ENCODE data around the gene ZNF70.

Gene ZNF70

DNA sequence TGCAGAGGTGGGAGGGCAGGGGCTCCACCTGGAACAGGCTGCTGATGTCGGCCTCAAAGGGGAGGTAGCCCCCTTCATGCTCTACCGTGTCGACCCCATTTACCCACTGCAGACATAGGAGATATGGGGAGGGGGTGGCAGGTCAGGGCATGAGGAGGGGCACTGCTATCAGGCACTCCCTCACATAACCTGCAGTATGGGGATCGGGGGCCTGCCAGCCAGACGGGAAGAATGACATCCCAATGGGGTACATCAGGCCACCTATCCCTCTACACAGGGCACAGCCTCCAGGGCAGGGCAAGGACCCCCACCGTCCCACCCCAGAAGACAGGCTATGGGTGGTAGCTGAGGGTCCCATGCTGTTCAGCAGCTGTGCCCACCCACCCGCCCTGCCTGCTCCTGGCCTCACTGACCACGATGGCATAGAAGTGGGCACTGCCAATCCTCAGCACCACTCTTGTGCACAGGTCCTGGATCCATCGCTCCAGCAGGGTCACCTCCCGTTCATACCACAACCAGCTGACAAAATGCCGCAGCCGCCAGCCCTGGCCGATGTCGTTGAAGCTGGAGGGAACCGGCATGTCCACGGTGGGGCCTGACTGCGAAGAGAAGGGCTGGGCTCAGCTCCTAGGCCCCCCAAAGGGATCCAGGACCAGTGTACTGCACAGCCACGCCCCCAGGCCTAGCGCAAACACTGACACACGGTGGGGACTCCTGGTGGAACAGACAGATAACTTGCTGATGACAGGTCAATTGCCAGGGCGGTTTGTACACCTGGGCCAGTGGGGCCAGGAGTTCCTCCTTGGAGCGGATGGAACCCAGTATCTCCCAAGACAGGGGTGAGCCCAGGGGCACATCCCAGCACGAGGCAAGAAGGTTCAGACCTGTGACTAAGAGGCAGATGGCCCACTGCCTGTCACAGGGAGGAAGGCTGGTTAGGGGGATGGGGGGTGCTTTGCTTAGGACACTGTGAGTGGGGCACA is 36.0 kb downstream of the ZNF70 start:
- DNase-seq = peak; percentile 47

DNA sequence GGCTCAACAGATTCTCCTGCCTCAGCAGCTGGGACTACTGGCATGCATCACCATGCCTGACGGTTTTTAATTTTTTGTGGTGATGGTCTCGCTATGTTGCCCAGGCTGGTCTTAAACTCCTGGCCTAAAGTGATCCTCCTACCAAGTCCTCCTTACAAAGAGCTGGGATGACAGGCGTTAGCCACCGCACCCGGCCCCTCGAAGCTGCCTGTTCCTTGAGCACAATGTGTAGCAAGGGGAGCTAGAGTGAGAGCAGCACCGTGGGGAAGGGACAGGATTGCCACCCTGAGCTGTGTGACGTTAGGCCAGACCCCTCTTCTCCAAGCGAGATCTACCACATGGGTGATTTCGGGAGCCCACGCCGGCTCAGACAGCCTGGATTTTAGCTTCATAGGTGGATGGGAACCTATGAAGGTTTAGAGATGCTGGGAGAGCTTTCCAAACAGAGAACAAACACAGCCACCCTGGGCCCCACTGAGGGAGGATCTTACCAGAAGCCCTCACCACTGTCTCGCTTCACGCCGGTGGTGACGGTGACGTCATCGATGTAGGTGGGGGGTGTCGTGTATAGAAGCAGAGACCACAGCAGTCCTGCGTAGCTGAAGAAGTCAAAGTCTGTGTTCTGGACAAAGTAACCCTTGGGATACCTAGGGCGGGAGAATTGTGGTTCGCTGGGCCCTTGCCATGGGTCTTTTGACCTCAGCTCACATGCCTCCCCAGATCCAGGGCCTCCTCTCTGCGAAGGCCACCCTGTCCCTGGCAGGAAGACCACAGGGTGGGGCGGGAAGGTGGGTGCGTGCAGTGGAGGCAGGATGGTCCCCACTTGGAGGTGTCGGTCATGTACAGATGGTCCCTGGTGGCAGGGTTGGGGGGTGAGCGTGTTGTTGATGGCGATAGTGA is 37.0 kb downstream of the ZNF70 start:
- DNase-seq = no peak

DNA sequence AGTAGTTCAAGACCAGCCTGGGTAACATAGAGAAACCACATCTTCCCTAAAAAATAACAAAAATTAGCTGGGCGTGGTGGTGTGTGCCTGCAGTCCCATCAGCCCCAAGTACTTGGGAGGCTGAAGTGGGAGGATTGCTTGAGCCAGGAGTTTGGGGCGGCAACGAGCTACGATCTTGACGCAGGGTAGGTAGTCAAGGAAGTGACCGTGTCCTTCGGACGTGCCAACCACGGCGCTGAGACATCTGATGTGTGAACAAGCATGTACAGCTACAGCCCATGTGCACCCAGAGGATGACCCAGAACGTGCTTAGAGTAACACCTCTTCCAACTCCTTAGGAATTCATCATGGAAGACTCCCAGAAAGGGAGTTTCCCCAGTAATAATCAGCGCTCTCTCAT is 38.7 kb downstream of the ZNF70 start:
- DNase-seq = peak; percentile 26

DNA sequence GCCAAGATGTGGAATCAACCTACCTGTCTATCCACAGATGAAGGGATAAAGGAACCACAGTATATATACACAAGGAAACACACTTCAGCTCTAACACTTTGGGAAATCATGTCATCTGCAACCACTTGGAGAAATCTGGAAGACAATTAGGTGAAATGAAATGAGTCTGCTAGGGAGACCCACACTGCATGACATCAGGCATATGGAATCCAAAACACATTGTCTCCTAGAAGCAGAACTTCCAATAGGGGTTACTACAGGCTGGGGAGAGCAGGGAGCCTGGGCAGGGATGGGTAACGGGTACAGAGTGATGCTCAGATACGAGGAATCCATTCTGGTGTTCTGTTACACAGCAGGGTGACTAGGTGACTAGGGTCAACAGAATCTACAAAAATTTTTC is 41.8 kb downstream of the ZNF70 start:
- no peak for DNase-seq

DNA sequence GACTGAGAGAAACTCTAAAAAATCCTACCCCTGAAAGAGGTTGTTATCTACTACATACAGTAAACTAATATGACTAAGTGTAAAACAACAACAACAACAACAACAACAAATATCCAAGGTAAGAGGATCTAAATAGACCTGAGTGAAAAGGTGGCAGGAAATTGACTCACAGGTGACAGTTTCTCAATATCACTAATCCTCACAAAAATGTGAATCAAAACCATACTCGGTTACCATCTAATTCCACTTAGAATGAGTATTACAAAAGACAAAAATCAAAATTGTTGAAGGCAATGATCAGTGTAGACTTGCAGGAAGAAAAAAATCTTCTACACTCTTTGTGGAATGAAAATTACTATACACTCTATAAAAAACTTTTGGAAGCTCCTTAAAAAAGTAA is 42.6 kb downstream of the ZNF70 start:
- no peak for DNase-seq

DNA sequence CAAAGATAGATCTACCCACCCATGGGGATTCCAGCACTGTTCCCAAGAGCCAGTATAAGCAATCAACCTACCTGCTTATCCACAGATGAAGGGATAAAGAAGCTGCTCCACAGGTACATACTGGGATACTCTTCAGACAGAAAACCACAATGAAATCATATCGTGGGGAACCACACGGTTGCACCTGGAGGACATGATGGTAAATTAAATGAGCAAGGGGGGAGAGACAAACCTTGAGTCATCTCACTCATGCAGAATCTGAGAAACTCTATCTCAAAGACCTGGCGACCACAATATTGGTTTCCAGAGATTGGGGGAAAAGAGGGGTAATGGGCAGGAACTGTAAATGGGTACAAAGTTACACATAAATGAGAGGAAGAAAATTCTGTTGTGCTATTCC is 45.6 kb downstream of the ZNF70 start:
- no peak for DNase-seq

DNA sequence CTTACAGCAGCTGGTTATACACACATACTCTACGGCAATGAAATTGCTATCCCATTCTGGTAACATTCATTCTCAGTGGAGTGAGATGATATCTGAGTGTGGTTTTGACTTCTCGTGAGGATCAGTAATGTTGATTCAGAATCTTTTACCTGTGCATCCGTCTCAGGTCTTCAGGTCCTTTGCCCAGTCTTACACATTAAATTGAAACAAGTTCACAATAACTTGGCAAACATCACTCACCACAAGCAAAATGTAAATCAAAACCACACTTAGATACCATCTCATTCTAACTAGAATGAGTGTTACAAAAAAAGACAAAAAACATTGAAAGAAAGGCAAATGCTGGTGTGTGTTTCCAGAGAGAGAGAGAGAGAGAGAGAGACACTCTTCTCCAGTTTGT is 46.1 kb downstream of the ZNF70 start:
- no peak for DNase-seq

DNA sequence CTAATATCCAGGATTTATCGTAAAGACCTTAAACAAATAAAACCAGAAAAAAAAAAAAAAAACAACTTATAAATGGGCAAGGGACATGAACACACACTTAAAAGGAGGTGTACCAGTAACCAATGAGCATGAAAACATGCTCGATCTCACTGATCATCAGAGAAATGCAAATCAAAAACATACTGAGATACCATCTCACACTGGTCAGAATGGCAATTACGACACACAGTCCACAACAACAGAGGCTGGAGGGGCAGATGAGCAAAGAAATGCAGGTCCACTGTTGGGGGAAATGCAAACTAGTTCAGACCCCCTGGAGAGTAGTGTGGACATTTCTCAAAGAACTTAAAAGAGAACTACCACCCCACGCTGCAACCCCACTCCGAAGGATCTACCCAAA is 46.9 kb downstream of the ZNF70 start:
- peak; percentile 20 for DNase-seq

DNA sequence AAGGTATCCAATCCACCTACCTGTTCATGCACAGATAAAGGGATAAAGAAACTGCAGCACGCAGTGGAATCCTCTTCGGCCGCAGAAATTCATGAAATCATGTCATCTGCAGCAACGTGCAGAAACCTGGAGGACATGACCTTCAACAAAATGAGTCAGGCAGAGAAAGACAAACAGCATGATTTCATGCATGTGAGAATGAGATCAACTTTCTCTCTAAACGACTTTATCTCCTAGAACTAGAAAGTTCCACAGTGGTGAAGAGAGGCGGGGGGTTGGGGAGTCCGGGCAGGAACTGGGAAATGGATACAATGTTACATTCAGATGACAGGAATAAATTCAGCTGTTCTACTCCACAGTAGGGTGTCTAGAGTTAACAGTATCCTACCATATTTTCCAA is 50.2 kb downstream of the ZNF70 start:
- no peak for DNase-seq

DNA sequence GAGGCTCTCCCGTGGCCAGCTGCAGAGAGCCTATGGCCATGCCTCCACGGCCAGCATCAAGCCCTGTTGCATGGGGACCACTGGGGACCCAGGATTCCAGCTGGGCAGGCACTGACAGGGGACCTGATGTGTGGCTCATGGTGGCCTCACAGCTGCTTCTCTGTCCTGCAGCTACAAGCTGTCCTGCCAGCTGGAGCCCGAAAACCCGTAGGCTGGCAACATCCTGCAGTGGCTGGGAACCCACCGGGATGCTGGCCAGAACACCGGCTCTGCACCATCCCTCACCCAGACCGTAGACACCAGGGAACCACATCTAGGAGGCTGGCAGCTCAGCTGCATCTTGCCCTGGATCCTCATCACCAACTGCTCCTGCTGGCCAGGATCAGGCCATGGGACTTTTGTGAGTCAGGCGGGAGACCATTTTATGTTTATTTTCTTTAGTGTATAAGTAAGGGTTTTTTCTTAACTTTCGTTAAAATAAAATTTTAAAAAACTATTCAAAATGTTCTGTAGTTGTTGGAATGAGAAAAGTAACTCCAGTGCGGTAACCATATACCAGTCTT is 52.2 kb downstream of the ZNF70 start:
- DNase-seq = no peak

DNA sequence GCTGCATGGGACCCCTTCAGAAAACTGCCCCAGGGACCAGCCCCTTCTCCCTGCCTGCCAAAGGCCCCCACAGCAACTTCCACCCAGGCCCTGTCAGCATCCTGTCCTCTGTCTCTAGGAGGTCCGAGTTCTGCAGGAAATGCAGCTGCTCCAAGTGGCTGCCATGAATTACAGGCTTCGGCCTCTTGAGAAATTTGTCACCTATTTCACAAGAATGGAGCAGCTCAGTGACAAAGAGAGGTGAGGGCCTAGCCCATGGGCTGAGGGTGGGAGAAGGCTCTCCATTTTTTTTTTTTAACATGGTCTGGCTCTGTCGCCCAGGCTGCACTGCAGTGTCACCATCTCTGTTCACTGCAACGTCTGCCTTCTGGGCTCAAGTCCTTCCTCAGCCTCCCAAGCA is 52.8 kb downstream of the ZNF70 start:
- DNase-seq = peak; percentile 45

DNA sequence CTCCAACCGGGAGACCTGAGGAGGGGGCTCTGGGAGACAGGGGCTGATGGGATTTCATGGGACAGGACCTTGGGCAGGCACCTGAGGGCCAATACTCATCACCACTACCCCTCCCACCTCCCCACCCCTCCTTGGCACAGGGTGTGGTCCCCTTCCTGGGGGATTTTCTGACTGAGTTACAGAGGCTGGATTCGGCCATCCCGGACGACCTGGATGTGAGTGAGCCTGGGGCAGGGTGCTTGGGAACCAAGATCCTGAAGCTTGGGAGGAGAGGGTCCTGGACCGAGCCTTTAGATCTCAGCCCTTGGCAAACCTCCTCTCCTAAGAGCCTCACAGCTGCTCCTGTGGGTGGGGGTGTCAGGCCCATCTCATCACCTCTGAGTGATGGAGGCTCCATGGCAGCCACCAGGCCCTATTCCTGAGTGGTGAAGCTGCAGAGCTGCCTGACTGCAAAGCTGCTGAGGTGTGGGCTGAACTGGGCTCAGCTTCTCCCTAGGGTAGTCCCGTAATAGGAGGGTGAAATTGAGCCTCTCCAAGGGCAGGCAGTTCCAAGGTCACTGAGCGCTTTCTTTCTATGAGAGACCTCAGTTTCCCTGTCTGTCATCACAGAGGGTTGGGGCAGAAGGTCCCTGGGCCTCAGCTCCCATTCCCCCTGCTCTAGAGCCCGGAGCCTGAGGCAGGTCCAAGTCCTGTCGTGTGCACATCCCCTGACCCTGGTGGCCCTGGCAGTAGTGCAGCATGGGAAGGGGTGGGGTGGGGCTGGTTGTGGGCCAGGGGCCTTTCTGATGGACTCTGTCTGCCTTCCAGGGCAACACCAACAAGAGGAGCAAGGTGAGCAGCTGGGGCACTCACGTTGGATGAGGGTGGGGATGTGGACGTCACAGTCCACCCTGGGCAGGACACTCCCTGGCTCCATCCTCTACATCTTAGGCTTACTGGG is 53.6 kb downstream of the ZNF70 start:
- no peak for DNase-seq

DNA sequence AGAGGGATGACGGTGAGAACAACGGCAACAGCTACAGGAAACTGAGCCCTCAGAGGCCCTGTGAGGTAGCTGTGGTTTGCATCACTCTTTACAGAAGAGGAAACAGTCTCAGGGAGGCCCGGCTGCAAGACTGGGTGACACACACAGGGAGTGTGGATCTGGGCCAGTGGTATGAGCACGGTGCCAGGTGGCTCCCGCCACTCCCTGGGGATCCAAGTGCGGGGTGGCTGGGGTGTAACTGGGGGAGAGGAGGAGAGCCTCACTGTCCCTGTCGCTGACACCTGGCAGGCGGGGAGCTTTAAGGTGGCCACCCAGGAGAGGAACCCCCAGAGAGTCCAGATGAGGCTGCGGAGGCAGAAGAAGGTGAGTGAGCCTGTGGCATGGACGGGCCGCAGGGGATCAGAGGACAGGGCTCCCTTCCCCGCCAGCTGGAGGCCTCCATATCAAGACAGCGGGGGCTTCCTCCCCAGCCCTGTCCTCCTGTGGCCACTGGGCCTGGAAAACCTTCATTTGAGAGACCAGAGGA is 54.5 kb downstream of the ZNF70 start:
- DNase-seq = peak; percentile 88

DNA sequence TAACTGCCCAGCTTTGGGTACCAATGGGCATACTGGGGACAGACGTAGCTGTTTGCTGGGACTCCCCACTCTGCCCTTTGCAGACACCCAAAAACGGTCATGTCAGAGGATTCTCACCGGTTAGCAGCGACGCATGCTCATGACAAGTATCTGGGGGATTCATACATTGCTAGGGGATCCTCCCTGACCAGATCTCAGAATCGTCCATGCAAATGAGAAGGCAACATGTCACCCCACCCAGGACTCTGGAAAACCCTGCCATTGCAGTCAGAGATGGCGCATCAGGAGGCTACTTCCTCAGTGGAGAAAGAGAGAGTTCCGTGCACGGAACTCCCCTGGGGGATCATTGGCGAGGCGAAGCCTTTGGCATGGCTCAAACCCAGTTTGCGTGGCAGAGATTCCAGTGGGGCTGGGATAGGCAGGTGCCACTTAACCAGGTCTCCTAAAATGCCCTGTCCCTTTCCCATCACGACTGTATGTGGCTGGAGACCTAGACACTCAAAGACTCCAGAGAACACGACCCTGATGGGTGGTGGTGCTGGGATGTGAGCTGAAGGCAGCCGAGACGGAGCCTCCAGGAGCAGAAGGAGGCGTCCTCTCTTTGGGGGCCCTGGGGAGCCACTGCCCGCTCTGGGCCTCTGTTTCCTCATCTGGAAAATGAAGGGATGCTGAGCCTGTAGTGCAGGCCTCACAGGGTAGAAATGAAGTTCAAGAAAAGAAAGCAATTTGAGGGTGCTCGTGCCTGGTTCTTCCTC is 55.2 kb downstream of the ZNF70 start:
- no peak for DNase-seq

DNA sequence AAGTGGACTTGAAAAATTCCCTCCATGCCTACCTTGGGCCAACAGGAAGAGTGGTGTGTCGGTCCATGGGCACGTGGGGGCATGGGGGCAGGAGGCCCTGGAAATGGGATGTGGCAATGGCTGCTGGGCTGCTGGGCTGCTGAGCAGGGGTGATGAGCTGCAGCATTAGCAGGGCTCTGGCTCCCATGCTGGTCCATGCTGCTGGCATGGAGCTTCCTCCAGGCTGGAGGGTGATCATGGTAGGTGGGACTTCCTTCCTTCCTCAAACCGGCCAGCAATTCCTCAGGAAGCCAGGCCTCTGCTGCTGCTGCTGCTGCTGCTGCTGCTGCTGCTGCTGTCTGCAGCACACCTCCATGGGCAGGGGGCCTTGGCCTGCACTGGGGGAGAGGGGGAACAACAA is 55.8 kb downstream of the ZNF70 start:
- no peak for DNase-seq

DNA sequence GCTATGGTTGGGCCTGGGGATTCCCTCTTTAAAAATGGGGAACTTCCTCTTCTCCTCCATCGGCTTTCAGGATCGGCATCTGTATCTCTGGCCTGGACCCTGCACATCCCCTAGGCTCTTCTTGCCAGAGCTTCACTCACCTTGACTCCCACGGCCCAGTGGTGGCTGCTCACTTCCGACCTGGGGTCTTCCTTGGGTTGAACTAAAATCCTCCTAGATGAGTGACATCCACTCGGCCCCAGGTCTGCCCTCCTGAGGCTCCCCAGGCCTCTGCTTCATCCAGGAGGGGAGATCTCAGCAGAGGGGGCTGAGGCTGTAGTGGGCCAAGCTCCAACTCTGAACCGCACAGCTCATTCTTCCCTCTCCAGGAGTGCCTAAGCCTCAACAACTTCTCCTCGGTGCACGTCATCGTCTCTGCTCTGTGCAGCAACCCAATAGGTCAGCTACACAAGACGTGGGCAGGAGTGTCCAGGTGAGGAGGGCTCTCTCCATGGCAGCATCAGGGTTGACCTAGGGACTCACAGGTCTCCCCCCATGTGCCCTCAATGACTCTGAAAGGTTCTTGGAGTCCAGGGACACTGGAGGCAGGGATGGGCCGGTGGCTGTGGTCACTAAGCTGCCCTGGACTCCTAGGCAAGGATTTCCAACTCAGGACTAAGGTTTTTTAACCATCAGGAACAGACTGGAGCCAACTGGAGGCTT is 56.8 kb downstream of the ZNF70 start:
- DNase-seq = no peak

DNA sequence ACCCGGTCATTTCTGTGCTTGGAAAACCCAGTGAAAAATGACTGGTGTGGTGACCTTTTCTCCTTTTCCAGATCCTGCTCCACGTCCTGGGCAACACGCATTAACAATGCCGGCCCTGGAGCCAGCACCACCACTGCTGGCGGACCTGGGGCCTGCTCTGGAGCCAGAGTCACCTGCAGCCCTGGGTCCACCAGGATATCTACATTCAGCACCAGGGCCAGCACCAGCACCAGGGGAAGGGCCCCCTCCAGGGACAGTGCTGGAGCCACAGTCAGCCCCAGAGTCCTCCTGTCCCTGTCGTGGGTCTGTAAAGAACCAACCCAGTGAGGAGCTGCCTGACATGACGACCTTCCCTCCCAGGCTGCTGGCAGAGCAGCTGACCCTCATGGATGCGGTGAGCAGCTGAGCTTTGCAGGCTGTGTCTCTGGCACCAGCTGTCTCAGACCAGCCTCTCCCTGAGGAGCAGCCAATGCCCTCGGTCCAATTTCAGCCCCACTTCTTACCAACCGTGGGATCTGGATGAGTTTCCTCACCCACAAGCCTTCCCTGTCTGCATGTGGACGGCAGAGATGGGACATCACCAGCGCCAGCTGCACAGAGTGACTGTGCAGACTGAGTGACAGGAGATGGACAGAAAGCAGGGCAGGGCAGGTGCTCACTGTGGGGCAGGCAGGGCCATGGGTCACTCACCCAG is 58.2 kb downstream of the ZNF70 start:
- DNase-seq = peak; percentile 25

DNA sequence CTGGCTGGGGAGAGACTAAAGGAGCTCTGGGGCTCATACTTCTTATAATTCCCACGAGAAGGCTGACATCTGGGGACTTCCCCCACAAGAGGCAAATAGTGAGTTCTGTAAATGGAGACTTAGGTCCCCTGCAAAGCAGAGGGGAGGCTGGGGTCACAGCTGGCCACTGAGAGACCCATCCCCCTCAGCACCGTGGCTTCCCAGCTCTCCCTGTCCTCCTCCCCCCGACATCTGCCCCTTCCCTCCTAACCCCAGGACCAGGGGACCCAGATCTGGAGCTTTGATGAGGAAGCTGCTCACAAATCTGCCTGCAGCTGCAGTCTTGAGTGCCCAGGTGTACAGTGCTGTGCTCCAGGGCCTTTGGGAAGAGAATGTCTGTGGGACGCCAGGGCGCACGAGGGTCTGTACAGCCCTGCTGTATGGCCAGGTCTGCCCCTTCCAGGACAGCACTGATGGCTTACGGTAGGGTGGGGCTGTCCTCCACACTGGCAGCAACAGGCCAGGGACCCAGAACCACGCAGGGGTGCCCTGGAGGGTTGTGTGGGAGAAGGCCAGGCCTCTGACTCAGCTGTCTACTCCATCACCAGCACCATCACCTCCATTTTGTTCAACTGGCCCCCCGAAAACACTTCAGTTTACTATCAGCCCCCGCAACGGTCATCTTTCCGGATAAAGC is 59.0 kb downstream of the ZNF70 start:
- no peak for DNase-seq

DNA sequence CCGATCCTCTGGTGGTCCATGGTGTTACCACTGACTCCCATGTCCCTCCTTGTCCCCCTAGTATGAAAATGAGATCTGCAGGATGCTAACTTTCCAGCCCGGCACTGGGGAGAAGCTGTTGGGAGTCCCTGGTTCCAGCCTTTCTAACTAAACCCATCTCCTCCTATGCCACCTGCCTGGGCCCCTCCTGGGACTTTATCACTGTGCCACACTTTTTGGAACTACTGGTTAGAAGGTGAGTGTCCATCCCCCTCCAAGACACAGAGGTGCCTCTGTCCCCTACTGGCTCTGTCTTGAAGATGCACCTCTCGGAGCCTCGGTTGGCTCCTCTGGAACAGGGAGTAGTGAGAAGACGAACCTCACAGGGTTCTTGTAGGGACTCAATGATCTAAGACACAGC is 60.2 kb downstream of the ZNF70 start, which contains the start of gene RGL4:
RGL4 (plus strand) TSS at position 301 of the 400 bp plus-strand sequence. CDS start 1,018 bp downstream, outside the sequence.
- no peak for DNase-seq

Measured in hematopoietic multipotent progenitor cell treated with erythropoietin and hydrocortisone succinate and interleukin-3 and kit ligand, for 4 days (in vitro differentiated cells).